Heart right ventricle (tissue), 16 donors: ENCODE data around the gene S100A4. TPM values are rescaled to one million over a fixed set of nuclear protein-coding genes. Genes with fewer than 3 reads are reported as not detected.

Experiments
- ATAC-seq, 8 donors: fragments of 200-7000 bp; cut with Tn5 transposase; one replicate each; pipeline ENCODE4 v1.9.1; 2020; ENCODE audit warnings: mild to moderate bottlenecking in 8 of 8, moderate library complexity in 8 of 8, moderate number of reproducible peaks in 1 of 8
- DNase-seq, 2 donors: peaks; one replicate each; pipeline ENCODE4 v3.0.0-alpha.2; 2020
- H3K27ac ChIP-seq, 10 donors: fragments of 200-600 bp; sonication (generic) in 2 of 10; one replicate each; pipeline versions ENCODE4 v1.5.0 to v1.8.0; 2020 to 2022; ENCODE audit warnings: mild to moderate bottlenecking in 3 of 10
- H3K27me3 ChIP-seq, 7 donors: fragments of 200-600 bp; one replicate each; pipeline ENCODE4 v1.8.0; 2021 to 2022; ENCODE audit warnings: mild to moderate bottlenecking in 2 of 7
- H3K36me3 ChIP-seq, 9 donors: fragments of 200-600 bp; sonication (generic) in 1 of 9; one replicate each; pipeline versions ENCODE4 v1.5.0 to v1.8.0; 2020 to 2022; ENCODE audit warnings: mild to moderate bottlenecking in 2 of 9
- H3K4me1 ChIP-seq, 9 donors: fragments of 200-600 bp; sonication (generic) in 1 of 9; one replicate each; pipeline versions ENCODE4 v1.5.0 to v1.8.0; 2020 to 2022; ENCODE audit warnings: mild to moderate bottlenecking in 4 of 9
- H3K4me3 ChIP-seq, 10 donors: fragments of 200-600 bp; sonication (generic) in 2 of 10; one replicate each; pipeline versions ENCODE4 v1.5.0 to v1.8.0; 2020 to 2022; ENCODE audit warnings: mild to moderate bottlenecking in 7 of 10, moderate library complexity in 2 of 10
- H3K9me3 ChIP-seq, 11 donors: fragments of 200-600 bp in 10 of 11; sonication (generic) in 2 of 11; one replicate each; pipeline versions ENCODE4 v1.5.0 to v1.8.0; 2013 to 2022; ENCODE audit warnings: mild to moderate bottlenecking in 2 of 11, control low read depth in 1 of 11, moderate library complexity in 1 of 11
- CTCF ChIP-seq, 9 donors: fragments of 200-600 bp; sonication (generic) in 2 of 9; IDR thresholded peaks; one replicate each; pipeline versions ENCODE4 v1.5.0 to v1.8.0; 2021 to 2022; ENCODE audit warnings: antibody characterized with exemption in 9 of 9, mild to moderate bottlenecking in 5 of 9, moderate library complexity in 1 of 9
- WGBS, 2 donors: extraction: QIAGEN DNeasy Blood & Tissue Kit; methylation state at CpG; one replicate each; pipeline ENCODE4 v1.1.7; 2013; ENCODE audit warnings: inconsistent platforms in 1 of 2; 5-methylcytosine and 5-hydroxymethylcytosine counted together
- intact Hi-C, 10 donors: fragments of 100-400 bp; cut with DNase I; formaldehyde crosslinking; loops; one replicate each; pipeline versions ENCODE4 v1.11.1 to v1.14.2; 2022
- polyA plus RNA-seq, 2 donors: library from polyadenylated mRNA; stranded (reverse); fragments of 200-250 nt; gene quantifications; one replicate each; pipeline ENCODE4 v1.2.3, GENCODE V29; 2013
- total RNA-seq, 10 donors: library from RNA; stranded (reverse); fragmentation: NEBNext Ultra II Directional in 3 of 10; extraction: Animal tissue kit (Norgen Biotek cat#: 25700) in 3 of 10; gene quantifications; one replicate each; pipeline versions ENCODE4 v1.2.1 to v1.2.4, GENCODE V29; 2021 to 2023
- donor health status: Arrhythmogenic right ventricular cardiomyopathy.
- donor health status: ischemic (EF 13 %, LVEDD 7.1; RV severe dilation, severe dysfunction).
- donor health status: healthy with polysubstance abuse.
- donor health status: DM: no; HTN: yes; CAD: no.
- donor health status: DM: no; HTN: no; CAD: no.
- donor health status: ischemic (EF 25% LVEDD 6.9; RV normal size, moderate dysfunction).
- donor health status: ischemic (EF 25% LVEDD 5.7; RV mildly dilated, moderate dysfunction).
- donor health status: healthy.
- donor health status: DM: yes; HTN: yes; CAD: no.
- donor health status: Ischemic cardiomyopathy.
- donor health status: ischemic (EF 35%, LVEDD 5.7; RV mildly dilated, moderate dysfunction).
- donor health status: nonischemic (EF 11% LVEDD 7.7; RV severe dilation, severe dysfunction).
- donor health status: DM: yes; HTN: yes; CAD: no.
- donor health status: PGD.
- donor health status: ischemic (EF 29% LVEDD 5.4; RV normal size, mild dysfunction).
- donor health status: nonischemic (EF 23%, LVEDD 6.1; RV moderate dilation, normal function).

S100A4 gene
- total and polyA plus RNA-seq, 12 donors: 29.4 to 755 (median 78.3) TPM

DNA sequence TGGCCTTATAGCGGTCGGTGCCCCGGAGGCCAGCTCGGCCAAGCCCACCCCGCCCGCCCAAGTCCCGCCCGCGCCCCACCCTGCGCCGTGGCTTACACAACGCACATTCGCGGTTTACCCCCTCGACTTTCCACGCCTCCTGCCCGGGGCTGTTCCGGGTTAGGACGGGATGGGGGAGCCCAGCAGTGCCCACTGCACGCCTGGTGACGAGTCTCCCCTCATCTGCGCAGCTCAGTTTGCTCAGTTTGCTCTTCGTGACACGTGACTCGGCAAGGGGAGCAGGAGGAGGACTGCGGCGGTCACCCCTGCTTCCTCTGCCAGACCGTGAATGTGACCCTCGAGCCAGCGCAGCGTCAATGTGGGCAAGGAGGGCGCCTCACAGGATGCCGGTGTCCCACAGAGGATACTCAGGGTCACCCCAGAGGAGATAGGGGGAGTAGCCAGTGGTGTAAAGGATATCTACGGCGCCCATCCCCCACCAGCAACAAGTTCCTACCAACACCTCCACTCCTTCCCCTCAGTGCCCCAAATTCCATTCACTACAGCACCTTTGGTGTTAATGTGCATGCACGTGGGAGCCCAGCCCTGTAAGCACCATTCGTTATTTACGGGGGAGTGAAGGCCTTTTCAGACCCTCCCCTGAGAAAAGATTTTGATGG, 9.5 kb downstream of the S100A4 start:
- H3K4me3 ChIP-seq: peak overlapping the region; percentile 62 to 93 (median 77)
- 1 to 2% methylated on average over 38 of the region's 38 CpGs for WGBS, 2 donors
- TF ChIP-seq CTCF (IDR thresholded peaks at IDR 0.05): no peak
- peak; percentile 77 to 88 (median 82) for ATAC-seq
- intact Hi-C loops: loop anchor here in 1 of 10 donors (10.0 kb wide), 1 partner anchor 79 kb away; the partner anchor contains the start of genes S100A14 and S100A16
- H3K4me1 ChIP-seq: peaks cover 3 to 78% (median 35%) of the 10 kb centered on the region in 9 donors
- H3K9me3 ChIP-seq: no peaks in the 10 kb centered on the region
- H3K27me3 ChIP-seq: no peaks in the 10 kb centered on the region
- peaks cover 0 to 9% (median 0%) of the 10 kb centered on the region in 9 donors for H3K36me3 ChIP-seq
- peak; percentile 87 to 88 for DNase-seq
- peak overlapping the region; percentile 93 to 99 (median 98) for H3K27ac ChIP-seq

DNA sequence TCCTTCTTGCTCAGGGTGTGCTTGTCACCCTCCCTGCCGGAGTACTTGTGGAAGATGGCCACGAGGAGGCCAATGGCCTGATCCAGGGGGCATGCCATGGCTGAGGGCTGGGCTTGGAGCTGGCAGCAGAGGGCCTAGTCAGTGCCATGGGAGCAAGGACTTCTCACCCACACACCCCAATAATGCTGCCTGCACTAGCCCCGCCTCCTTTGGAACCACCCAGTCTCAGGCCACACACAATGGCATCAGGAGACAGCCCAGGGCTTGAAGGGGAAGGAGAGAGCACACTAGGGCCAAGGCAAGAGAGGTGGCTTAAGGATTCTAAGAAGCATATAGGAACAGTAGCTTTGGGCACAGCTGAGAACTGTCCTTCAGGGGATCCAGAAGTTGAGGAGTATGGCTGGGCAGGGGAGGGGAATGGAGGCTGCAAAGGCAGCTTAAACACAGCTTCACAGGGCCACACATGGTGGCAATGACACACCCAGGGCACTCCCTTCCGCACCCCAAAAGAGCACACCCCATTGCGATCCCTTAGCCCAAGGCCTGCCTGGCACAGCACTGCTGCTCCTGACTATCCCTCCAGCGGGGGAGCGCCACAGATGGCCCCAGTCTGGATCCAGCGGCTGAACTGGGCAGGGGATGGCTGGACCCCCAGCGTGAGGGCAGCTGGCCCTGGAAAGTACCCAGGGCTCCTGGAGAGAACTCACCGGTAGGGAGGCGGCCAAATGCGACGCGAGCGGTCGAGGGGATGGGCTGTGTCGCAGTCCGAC, 10.2 kb downstream of the S100A4 start, which contains the start of gene S100A6:
Gene S100A6 (minus strand): TSS at position 750 of the 770 bp plus-strand sequence. CDS start 652 bp downstream, at position 98.
- Histone ChIP-seq H3K27ac (peak within 1 kb of the TSS; percentile 93 to 99 (median 98)), H3K4me1 (peaks cover 3 to 71% (median 35%) of the 10 kb centered on the region in 9 donors), H3K36me3 (peaks cover 0 to 9% (median 0%) of the 10 kb centered on the region in 9 donors), H3K9me3 (no peaks in the 10 kb centered on the region), H3K27me3 (no peaks in the 10 kb centered on the region), H3K4me3 (peak within 1 kb of the TSS; percentile 62 to 93 (median 77))
- DNase-seq: peak in 1 of 2 donors; percentile 62
- intact Hi-C loops: loop anchor here in 2 of 10 donors (2.0 to 10.0 kb wide), 2 partner anchors 31 to 79 kb away; partner anchors contain the start of genes S100A14 (in 1 of the 2) and S100A16 (in 1 of the 2)
- WGBS, 2 donors: 21 to 45% methylated on average over 11 to 18 of the region's 18 CpGs
- ATAC-seq: peak; percentile 30 to 75 (median 64)
- TF ChIP-seq CTCF (IDR thresholded peaks at IDR 0.05): no peak

DNA sequence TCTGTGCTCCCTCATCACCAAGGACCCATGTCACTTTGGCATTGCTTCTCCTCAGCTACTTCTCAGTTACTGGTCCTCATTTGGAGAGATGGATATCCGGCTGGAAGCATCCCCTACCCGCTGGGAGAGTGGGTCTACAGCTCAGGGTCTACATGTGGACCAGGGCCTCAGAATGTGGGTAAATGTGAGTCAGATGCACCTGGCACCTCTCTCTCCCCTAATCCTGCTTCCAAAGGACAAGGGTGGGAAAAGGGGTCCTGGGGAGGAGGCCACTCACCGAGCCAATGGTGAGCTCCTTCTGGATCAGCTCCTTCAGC, 10.7 kb downstream of the S100A4 start:
- no peak for TF ChIP-seq CTCF (IDR thresholded peaks at IDR 0.05)
- intact Hi-C loops: loop anchor here in 6 of 10 donors (2.0 to 10.0 kb wide), 4 partner anchors 32 to 80 kb away; partner anchors contain the start of genes S100A2 (in 3 of the 6), S100A16 (in 2 of the 6) and S100A14 (in 1 of the 6)
- ATAC-seq: no peak
- WGBS, 2 donors: 88 to 90% methylated on average over 3 of the region's 3 CpGs
- no peak for DNase-seq
- H3K9me3 ChIP-seq: no peaks in the 10 kb centered on the region
- peak overlapping the region; percentile 62 to 93 (median 77) for H3K4me3 ChIP-seq
- peaks cover 0 to 9% (median 0%) of the 10 kb centered on the region in 9 donors for H3K36me3 ChIP-seq
- H3K27me3 ChIP-seq: no peaks in the 10 kb centered on the region
- peaks cover 3 to 66% (median 35%) of the 10 kb centered on the region in 9 donors for H3K4me1 ChIP-seq
- H3K27ac ChIP-seq: peak overlapping the region; percentile 93 to 99 (median 98)
